HCT116 (cell line): ENCODE measurements around the gene AOPEP.

Source experiments
- CTCF ChIP-seq, 3 experiments: fragments of 200-600 bp in 1 of 3; sonication (generic) in 1 of 3; IDR thresholded peaks in 2 of 3; conservative IDR thresholded peaks in 1 of 3; 2 replicates each; pipeline ENCODE4 v1.5.1; 2012 to 2017; ENCODE audit warnings: low read depth in 2 of 3, low read length in 2 of 3, antibody characterized with exemption in 1 of 3, borderline replicate concordance in 1 of 3, control low read depth in 1 of 3, mild to moderate bottlenecking in 1 of 3, mixed read lengths in 1 of 3, mixed run types in 1 of 3, moderate library complexity in 1 of 3; ENCODE audit not compliant: insufficient read depth in 1 of 3
- EZH2 ChIP-seq: fragments of 200-600 bp; sonication (generic); IDR thresholded peaks from 2 replicates; pipeline ENCODE4 v1.6.1; 2017; ENCODE audit warnings: antibody characterized with exemption, mixed run types
- MAX ChIP-seq: IDR thresholded peaks from 2 replicates; pipeline ENCODE4 v1.6.1; 2012
- SP1 ChIP-seq: IDR thresholded peaks from 2 replicates; pipeline ENCODE4 v1.6.1; 2012; ENCODE audit warnings: low read depth

GRCh38 chr9:94929369-94929756 is 202.9 kb downstream of the AOPEP start:
- TF ChIP-seq MAX = no peak
- no peak for TF ChIP-seq SP1
- no peak for TF ChIP-seq EZH2
- no peak for TF ChIP-seq CTCF (IDR thresholded peaks at IDR 0.05 in 2 of 3, conservative IDR thresholded peaks at IDR 0.05 in 1 of 3; ENCODE audit: borderline replicate concordance in 1 of 3, insufficient read depth in 1 of 3, low read depth in 2 of 3, low read length in 2 of 3)
